Esophagus muscularis mucosa (tissue), 4 donors: ENCODE measurements around the gene LGSN. TPM values are rescaled to one million over a fixed set of nuclear protein-coding genes. Genes with fewer than 3 reads are reported as not detected.
"Not testable (repeated sequence)": the region's sequence is repeated elsewhere in the genome, so short reads cannot be mapped to it uniquely, and the experiment has no call there.

ENCODE experiments used
- DNase-seq: peaks from one replicate; pipeline ENCODE4 v3.0.0-alpha.2; 2017; ENCODE audit errors: extremely low spot score
- H3K27ac ChIP-seq, 4 donors: fragments of 200-600 bp; sonication (generic); replicated peaks in 1 of 4; 1 replicate in 3 of 4; 2 replicates in 1 of 4; pipeline ENCODE4 v1.5.1; 2016 to 2019; ENCODE audit warnings: mild to moderate bottlenecking in 1 of 4
- H3K27me3 ChIP-seq, 4 donors: fragments of 200-600 bp; sonication (generic); one replicate each; pipeline versions ENCODE4 v1.5.1 to v1.6.0; 2016 to 2019
- H3K36me3 ChIP-seq, 4 donors: fragments of 200-600 bp; sonication (generic); one replicate each; pipeline ENCODE4 v1.5.1; 2016 to 2019
- H3K4me1 ChIP-seq, 4 donors: fragments of 200-600 bp; sonication (generic); one replicate each; pipeline ENCODE4 v1.5.1; 2016 to 2019
- H3K4me3 ChIP-seq, 4 donors: fragments of 200-600 bp; sonication (generic); 1 replicate in 2 of 4; 2 replicates in 2 of 4; pipeline ENCODE4 v1.5.1; 2016 to 2019; ENCODE audit warnings: mild to moderate bottlenecking in 4 of 4, moderate library complexity in 1 of 4
- H3K9me3 ChIP-seq, 4 donors: fragments of 200-600 bp; sonication (generic); 1 replicate in 3 of 4; 2 replicates in 1 of 4; pipeline ENCODE4 v1.5.1; 2016 to 2019
- EP300 ChIP-seq: sonication (generic); formaldehyde crosslinking; IDR thresholded peaks from one replicate; pipeline ENCODE4 v1.6.1; 2017; ENCODE audit warnings: antibody characterized with exemption
- POLR2A ChIP-seq: fragments of 450-650 bp; IDR thresholded peaks from one replicate; pipeline ENCODE4 v1.6.1; 2017; ENCODE audit warnings: antibody characterized with exemption, moderate library complexity, mild to moderate bottlenecking, low read depth
- POLR2AphosphoS5 ChIP-seq, 2 donors: sonication (generic); formaldehyde crosslinking; IDR thresholded peaks; one replicate each; pipeline ENCODE4 v1.6.1; 2017; ENCODE audit warnings: antibody characterized with exemption in 2 of 2
- WGBS: methylation state at CpG from one replicate; pipeline ENCODE4 v1.1.5; 2018; 5-methylcytosine and 5-hydroxymethylcytosine counted together
- intact Hi-C: fragments of 100-400 bp; cut with DNase I; formaldehyde crosslinking; loops from one replicate; pipeline ENCODE4 v1.15.1; 2023
- total RNA-seq, 4 donors: library from RNA; depleted of rRNA; stranded (reverse); fragments of >200 nt; gene quantifications; one replicate each; pipeline versions ENCODE4 v1.1.0 to v1.2.1, GENCODE V29; 2016
- TF ChIP-seq, protein P1 (sequence below), 3 experiments: fragments of 200-600 bp in 2 of 3; fragments of 450-650 bp in 1 of 3; sonication (generic) in 2 of 3; IDR thresholded peaks; one replicate each; pipeline ENCODE4 v1.5.1; 2017 to 2019; ENCODE audit warnings: antibody characterized with exemption in 3 of 3, mild to moderate bottlenecking in 2 of 3, moderate library complexity in 1 of 3

LGSN gene
- total RNA-seq, 4 donors from 2014 or later = not detected

GRCh38 chr6:63249875-63250482 is 69.8 kb downstream of the LGSN start:
- DNase-seq = no peak

GRCh38 chr6:63246581-63246980 is 73.2 kb downstream of the LGSN start:
- no peak overlapping the region for H3K4me3 ChIP-seq
- intact Hi-C loops = no loop called here
- TF ChIP-seq EP300 = no peak
- TF ChIP-seq, protein P1, sequence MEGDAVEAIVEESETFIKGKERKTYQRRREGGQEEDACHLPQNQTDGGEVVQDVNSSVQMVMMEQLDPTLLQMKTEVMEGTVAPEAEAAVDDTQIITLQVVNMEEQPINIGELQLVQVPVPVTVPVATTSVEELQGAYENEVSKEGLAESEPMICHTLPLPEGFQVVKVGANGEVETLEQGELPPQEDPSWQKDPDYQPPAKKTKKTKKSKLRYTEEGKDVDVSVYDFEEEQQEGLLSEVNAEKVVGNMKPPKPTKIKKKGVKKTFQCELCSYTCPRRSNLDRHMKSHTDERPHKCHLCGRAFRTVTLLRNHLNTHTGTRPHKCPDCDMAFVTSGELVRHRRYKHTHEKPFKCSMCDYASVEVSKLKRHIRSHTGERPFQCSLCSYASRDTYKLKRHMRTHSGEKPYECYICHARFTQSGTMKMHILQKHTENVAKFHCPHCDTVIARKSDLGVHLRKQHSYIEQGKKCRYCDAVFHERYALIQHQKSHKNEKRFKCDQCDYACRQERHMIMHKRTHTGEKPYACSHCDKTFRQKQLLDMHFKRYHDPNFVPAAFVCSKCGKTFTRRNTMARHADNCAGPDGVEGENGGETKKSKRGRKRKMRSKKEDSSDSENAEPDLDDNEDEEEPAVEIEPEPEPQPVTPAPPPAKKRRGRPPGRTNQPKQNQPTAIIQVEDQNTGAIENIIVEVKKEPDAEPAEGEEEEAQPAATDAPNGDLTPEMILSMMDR (IDR thresholded peaks at IDR 0.05) = no peak
- no peak for TF ChIP-seq POLR2A
- no peak for TF ChIP-seq POLR2AphosphoS5 (IDR thresholded peaks at IDR 0.05)

More at GRCh38 chr6:63249875-63250482, 69.8 kb downstream of the LGSN start:
- Histone ChIP-seq H3K9me3 (no peaks in the 10 kb centered on the region), H3K27me3 (no peaks in the 10 kb centered on the region), H3K36me3 (no peaks in the 10 kb centered on the region), H3K4me3 (no peak overlapping the region), H3K27ac (no peak overlapping the region), H3K4me1 (no peaks in the 10 kb centered on the region)
- TF ChIP-seq, protein P1 (IDR thresholded peaks at IDR 0.05) = no peak
- no peak for TF ChIP-seq POLR2AphosphoS5 (IDR thresholded peaks at IDR 0.05)
- no peak for TF ChIP-seq EP300
- TF ChIP-seq POLR2A = no peak
- intact Hi-C loops = no loop called here
- WGBS = 91% methylated on average over 3 of the region's 3 CpGs

GRCh38 chr6:63245909-63246308 is 73.9 kb downstream of the LGSN start:
- H3K36me3 ChIP-seq = no peaks in the 10 kb centered on the region
- no peak overlapping the region for H3K4me3 ChIP-seq
- no peaks in the 10 kb centered on the region for H3K9me3 ChIP-seq
- H3K4me1 ChIP-seq = no peaks in the 10 kb centered on the region
- 69% methylated on average over 1 of the region's 1 CpG for WGBS
- no peak overlapping the region for H3K27ac ChIP-seq
- TF ChIP-seq POLR2AphosphoS5 (IDR thresholded peaks at IDR 0.05) (no peak), EP300 (no peak), POLR2A (no peak)
- TF ChIP-seq, protein P1 (IDR thresholded peaks at IDR 0.05) = no peak
- intact Hi-C loops = no loop called here
- no peaks in the 10 kb centered on the region for H3K27me3 ChIP-seq
- no peak for DNase-seq

More at GRCh38 chr6:63246581-63246980, 73.2 kb downstream of the LGSN start:
- H3K36me3 ChIP-seq = no peaks in the 10 kb centered on the region
- no peak overlapping the region for H3K27ac ChIP-seq
- no peaks in the 10 kb centered on the region for H3K27me3 ChIP-seq
- no peak for DNase-seq
- no peaks in the 10 kb centered on the region for H3K9me3 ChIP-seq
- H3K4me1 ChIP-seq = no peaks in the 10 kb centered on the region

GRCh38 chr6:63245420-63245819 is 74.4 kb downstream of the LGSN start:
- Histone ChIP-seq H3K4me1 (no peaks in the 10 kb centered on the region), H3K36me3 (no peaks in the 10 kb centered on the region), H3K27me3 (no peaks in the 10 kb centered on the region), H3K9me3 (no peaks in the 10 kb centered on the region), H3K27ac (no peak overlapping the region), H3K4me3 (no peak overlapping the region)
- intact Hi-C loops = no loop called here
- TF ChIP-seq, protein P1 (IDR thresholded peaks at IDR 0.05) = no peak
- TF ChIP-seq POLR2AphosphoS5 (IDR thresholded peaks at IDR 0.05) (no peak), POLR2A (no peak), EP300 (no peak)
- DNase-seq = no peak
- 69% methylated on average over 2 of the region's 2 CpGs for WGBS

- Histone ChIP-seq H3K27me3 (no peaks in the 10 kb centered on the region), H3K27ac (no peak overlapping the region), H3K36me3 (no peaks in the 10 kb centered on the region), H3K4me3 (no peak overlapping the region), H3K4me1 (no peaks in the 10 kb centered on the region), H3K9me3 (no peaks in the 10 kb centered on the region)
- TF ChIP-seq POLR2A (no peak), POLR2AphosphoS5 (IDR thresholded peaks at IDR 0.05) (no peak), EP300 (no peak)
- TF ChIP-seq, protein P1 (IDR thresholded peaks at IDR 0.05) = no peak
- intact Hi-C loops = no loop called here
- no peak for DNase-seq
- 66% methylated on average over 3 of the region's 3 CpGs for WGBS
Observed at GRCh38 chr6:63236398-63236817, 83.4 kb downstream of the LGSN start.

DNA sequence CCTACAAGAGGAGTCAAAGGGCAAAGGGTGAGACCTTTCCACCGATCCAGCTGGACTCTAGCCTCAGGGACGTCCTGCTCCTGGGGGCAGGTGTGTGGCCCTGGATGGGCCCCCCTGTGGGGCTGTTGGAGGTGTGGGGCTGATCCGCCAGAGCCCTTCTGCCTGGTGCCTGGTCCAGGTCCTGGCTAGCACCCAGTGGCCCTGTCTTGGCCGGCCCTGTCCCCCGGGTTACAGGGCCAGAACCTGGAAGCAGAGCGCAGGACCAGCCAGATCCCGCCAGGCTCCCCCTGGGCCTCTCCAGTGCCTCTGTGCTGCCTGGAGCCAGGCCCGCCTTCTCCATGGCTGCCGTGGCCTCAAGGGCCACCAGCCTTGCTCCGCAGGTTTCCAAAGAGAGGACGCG is 89.3 kb downstream of the LGSN start:
- intact Hi-C loops, H3K27me3 ChIP-seq, DNase-seq, H3K4me1 ChIP-seq, H3K27ac ChIP-seq, H3K4me3 ChIP-seq, H3K9me3 ChIP-seq, H3K36me3 ChIP-seq: not testable (repeated sequence)
- WGBS = 52% methylated on average over 5 of the region's 12 CpGs

- H3K36me3 ChIP-seq, H3K27me3 ChIP-seq, DNase-seq, intact Hi-C loops, H3K27ac ChIP-seq, H3K4me3 ChIP-seq, H3K9me3 ChIP-seq, H3K4me1 ChIP-seq: not testable (repeated sequence)
- WGBS = 85% methylated on average over 13 of the region's 13 CpGs
Observed at GRCh38 chr6:63230027-63230426, 89.8 kb downstream of the LGSN start.
